HG02759 (cell line): ENCODE data around the gene TENM3.

Experiments
- ATAC-seq: cut with Tn5 transposase; IDR thresholded peaks from one replicate; pipeline ENCODE4 v1.9.1; 2021; ENCODE audit warnings: mild to moderate bottlenecking, moderate library complexity; ENCODE audit not compliant: unreplicated experiment

Gene TENM3

GRCh38 chr4:182705389-182705788 lies 462.2 kb downstream of the TENM3 start:
- no peak for ATAC-seq

- no peak for ATAC-seq
These were observed 468.0 kb downstream of the TENM3 start for GRCh38 chr4:182711211-182711610.

- ATAC-seq: no peak
These were observed 472.3 kb downstream of the TENM3 start for GRCh38 chr4:182715548-182715947.

DNA sequence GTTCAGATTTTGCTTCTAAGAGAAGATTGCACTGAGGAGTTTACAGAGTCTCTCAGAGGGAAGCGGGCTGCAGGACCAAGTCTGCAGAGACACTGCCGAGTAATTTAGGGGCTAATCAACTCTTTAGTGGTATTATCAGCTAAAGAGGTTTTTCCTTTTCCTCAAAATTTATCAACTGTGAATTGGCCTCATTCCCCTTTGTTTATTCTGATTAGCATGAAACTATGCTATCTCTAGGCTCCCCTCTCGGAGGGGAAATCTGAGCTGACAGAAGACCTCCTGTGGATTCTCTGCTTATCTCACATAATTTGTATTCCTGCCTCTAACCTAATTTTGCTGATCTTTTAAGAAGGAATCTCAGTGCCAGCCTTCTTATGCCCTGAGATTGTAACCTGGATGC lies 473.0 kb downstream of the TENM3 start:
- ATAC-seq: no peak

- no peak for ATAC-seq
These were observed 474.8 kb downstream of the TENM3 start for GRCh38 chr4:182717788-182718583.

- no peak for ATAC-seq
These were observed 481.2 kb downstream of the TENM3 start for GRCh38 chr4:182724414-182724813.

- no peak for ATAC-seq
These were observed 486.3 kb downstream of the TENM3 start for GRCh38 chr4:182729516-182729915.

DNA sequence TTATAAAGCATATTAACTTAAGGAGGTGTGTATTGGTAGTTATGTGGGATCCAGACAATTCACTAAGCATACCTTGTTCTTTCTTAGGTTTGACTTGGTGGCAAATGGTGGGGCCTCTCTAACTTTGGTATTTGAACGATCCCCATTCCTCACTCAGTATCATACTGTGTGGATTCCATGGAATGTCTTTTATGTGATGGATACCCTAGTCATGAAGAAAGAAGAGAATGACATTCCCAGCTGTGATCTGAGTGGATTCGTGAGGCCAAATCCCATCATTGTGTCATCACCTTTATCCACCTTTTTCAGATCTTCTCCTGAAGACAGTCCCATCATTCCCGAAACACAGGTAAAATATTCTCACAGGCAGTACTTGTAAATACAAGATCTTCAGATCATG lies 487.6 kb downstream of the TENM3 start:
- ATAC-seq: no peak

- ATAC-seq: no peak
These were observed 493.0 kb downstream of the TENM3 start for GRCh38 chr4:182736207-182736606.

DNA sequence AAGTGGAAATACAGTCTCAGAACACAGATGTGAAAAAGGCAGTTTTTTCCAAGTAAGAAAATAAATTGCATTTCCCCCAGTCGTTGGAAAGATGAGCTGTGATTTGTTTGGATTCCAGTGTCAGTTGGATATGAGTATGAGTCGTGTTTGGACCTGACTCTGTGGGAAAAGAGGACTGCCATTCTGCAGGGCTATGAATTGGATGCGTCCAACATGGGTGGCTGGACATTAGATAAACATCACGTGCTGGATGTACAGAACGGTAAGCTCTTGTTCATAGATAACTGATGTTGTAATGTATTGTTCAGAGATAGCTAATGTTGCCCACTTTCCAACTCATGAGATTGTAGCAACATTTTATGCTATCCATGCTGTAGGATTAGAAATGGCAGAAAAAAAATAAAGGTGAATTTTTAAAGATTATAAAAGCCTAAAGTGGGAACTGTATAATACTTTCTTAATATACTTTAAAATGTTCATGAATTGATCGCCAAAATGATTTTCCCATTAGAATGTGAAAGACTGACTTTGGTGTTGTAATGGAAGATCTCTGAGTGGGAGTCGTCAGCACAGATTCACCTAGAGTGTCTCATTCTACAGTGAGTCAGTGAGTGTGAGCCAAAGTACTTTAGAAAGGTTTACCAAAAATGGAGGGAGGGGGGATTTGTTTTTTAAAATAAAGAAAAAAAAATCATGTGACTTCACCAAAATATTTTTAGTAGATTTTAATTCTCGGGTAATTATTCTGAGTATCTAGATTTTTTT lies 495.3 kb downstream of the TENM3 start:
- ATAC-seq: no peak

DNA sequence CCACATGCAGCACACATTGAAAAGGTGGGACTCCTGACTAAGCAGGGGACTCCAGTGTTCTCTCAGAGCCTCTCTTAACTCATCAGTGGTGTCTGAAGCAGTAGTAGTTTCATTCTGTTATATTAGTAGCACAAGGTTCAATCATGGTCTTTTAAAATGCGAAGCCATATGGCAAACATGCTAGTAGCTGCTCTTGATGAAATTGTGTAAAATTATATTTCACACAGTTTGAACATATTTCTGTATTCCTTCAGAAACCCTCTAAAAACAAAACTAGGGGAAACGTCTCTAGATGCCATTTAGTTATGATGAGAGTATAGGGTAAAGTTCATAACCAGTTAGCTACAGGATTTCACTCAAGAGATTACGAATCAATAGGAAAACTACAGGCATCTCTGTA lies 497.1 kb downstream of the TENM3 start:
- ATAC-seq: no peak

DNA sequence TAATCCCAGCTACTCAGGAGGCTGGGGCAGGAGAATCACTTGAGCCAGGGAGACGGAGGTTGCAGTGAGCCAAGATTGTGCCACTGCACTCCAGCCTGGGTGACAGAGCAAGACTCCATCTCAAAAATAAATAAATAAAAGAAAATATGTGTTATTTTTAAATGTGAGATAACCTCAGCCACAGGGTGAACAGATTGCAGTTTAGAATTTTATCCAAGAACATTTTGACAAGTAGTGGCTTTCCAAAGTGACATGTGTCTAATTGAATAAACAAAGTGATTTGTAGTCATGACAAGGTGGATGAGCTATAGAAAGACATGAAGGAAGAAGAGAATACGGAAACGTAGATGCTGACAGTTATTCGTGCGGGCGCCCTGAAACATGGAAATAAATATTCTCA lies 497.9 kb downstream of the TENM3 start:
- no peak for ATAC-seq

DNA sequence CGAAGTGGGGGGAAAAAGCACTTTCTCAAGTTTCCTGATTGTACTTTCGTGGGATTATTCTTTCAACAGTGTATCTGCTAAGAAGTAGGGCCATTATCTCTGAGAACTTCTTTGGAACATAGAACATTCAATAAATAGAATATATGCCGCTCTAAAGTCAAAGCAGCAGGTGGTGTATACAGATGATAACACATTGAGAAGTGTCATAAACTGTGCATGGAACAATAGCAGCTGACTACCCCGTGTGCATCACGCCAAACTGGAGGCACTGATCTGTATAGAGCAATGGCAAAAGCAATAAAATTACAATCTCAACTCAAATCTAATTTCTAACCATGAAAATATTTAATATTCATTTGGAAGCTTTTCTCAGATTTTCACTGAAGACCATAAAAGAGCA lies 498.7 kb downstream of the TENM3 start:
- no peak for ATAC-seq

DNA sequence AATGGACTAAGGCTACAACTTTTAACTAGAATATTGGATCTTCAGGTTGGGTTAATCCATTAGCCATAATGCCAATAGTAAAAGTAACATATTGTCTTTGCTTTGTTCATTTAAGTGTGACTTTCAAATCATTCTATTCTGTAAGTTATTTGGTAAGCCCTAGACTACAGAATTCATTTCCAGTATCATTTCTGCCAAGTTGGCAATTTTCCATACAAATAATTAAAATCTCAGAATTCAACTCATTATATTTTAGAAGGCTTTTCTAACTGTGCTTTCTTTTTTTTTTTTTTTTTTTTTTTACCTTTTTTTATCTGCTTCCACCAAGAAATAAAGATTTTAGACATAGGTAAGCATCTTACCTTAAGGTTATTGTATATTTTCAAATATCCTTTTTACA lies 500.6 kb downstream of the TENM3 start:
- no peak for ATAC-seq

DNA sequence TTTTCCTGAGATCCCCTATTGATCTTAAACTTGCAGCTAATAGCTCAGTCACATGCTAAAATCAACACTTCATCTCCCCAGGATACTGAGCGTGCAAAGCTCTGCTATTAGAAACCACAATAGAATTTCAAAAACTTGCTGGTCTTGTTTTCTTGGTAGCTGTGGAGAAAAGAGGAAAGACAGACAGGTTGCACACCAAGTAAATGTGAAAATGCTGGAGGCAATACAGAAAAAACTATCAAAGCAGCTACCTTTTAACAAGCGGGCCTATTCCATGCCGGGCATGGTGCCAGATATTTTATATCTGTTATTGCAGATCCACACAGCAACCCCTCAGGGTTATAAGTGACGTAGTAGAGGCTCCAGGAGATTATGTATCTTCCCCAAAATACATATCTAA lies 502.0 kb downstream of the TENM3 start:
- no peak for ATAC-seq

- no peak for ATAC-seq
These were observed 503.7 kb downstream of the TENM3 start for GRCh38 chr4:182746876-182747275.

GRCh38 chr4:182748283-182748682 lies 505.1 kb downstream of the TENM3 start:
- ATAC-seq: no peak

- ATAC-seq: no peak
These were observed 505.7 kb downstream of the TENM3 start for GRCh38 chr4:182748949-182749348.

DNA sequence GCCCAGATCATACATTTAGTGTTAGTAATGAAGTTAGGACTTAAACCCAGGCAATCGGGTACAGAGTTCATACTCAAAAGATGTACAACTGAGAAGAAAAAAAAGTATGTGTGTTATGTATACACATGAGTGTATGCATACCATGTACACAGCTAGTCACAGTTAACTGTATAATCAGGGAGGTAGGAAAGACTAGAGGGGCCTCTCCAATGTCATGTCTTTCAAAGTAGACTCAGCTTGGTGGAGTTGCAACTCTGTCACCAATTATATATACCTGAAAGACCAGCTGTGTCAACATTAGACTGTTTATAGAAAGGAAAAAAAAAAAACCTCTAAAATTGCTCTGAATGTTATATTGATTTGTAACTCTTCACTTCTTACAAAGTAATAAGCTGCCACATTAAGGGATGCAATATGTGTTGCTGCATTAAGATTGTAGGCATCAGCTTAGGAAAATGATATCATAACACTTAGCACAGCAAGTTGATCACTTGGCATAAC lies 506.5 kb downstream of the TENM3 start:
- ATAC-seq: no peak

- ATAC-seq: no peak
These were observed 509.1 kb downstream of the TENM3 start for GRCh38 chr4:182752158-182752910.

DNA sequence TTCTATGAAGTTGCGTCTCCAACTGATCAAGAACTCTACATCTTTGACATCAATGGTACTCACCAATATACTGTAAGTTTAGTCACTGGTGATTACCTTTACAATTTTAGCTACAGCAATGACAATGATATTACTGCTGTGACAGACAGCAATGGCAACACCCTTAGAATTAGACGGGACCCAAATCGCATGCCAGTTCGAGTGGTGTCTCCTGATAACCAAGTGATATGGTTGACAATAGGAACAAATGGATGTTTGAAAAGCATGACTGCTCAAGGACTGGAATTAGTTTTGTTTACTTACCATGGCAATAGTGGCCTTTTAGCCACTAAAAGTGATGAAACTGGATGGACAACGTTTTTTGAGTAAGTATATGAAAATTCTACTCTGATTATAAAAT lies 511.7 kb downstream of the TENM3 start:
- ATAC-seq: no peak
